SK-N-SH (cell line): ENCODE data around the gene CHST6. TPM values are rescaled to one million over a fixed set of nuclear protein-coding genes. Genes with fewer than 3 reads are reported as not detected.

Experiments used
- CTCF ChIA-PET: fragments of 300-600, 350-600 bp; formaldehyde crosslinking; extraction: SDS; loops from one replicate; lab custom pipeline; 2021; lab: Yijun Ruan, JAX
- POLR2A ChIA-PET: fragments of 350-600 bp; sonication (Branson Sonifier 250); formaldehyde crosslinking; extraction: SDS; loops from one replicate; lab custom pipeline; 2020; ENCODE audit warnings: antibody characterized with exemption, inconsistent platforms; lab: Yijun Ruan, JAX
- DNase-seq: peaks from one replicate; pipeline ENCODE4 v3.0.0; 2012
- H2AFZ ChIP-seq: fragments of 200-600 bp; sonication (generic); 2 replicates; pipeline ENCODE4 v1.8.1; 2016; ENCODE audit warnings: antibody characterized with exemption, mild to moderate bottlenecking, low read depth
- H3F3A ChIP-seq: fragments of 200-600 bp; sonication (generic); replicated peaks from 2 replicates; pipeline ENCODE3; 2016; ENCODE audit warnings: antibody characterized with exemption, mild to moderate bottlenecking; ENCODE audit not compliant: insufficient read depth
- H3K27ac ChIP-seq, 2 experiments: fragments of 200-500 bp in 1 of 2; fragments of 200-600 bp in 1 of 2; sonication (Bioruptor generic) in 1 of 2; sonication (generic), shearing (Covaris generic) in 1 of 2; 2 replicates each; pipeline versions ENCODE4 v1.5.1 to v1.6.1; 2014 to 2016; ENCODE audit warnings: low read depth in 2 of 2, inconsistent platforms in 1 of 2, low read length in 1 of 2, mild to moderate bottlenecking in 1 of 2, mixed read lengths in 1 of 2
- H3K27me3 ChIP-seq: fragments of 200-600 bp; sonication (generic), shearing (Covaris generic); 2 replicates; pipeline ENCODE4 v1.6.1; 2016; ENCODE audit warnings: mixed run types; ENCODE audit not compliant: insufficient read depth
- H3K36me3 ChIP-seq, 2 experiments: fragments of 200-500 bp in 1 of 2; fragments of 200-600 bp in 1 of 2; sonication (Bioruptor generic) in 1 of 2; sonication (generic) in 1 of 2; replicated peaks in 1 of 2; 2 replicates each; pipeline versions ENCODE3 to v1.5.1; 2014 to 2016; ENCODE audit warnings: low read length in 1 of 2, mild to moderate bottlenecking in 1 of 2; ENCODE audit not compliant: insufficient read depth in 2 of 2, control insufficient read depth in 1 of 2
- H3K4me1 ChIP-seq, 2 experiments: fragments of 200-500 bp in 1 of 2; fragments of 200-600 bp in 1 of 2; sonication (Bioruptor generic) in 1 of 2; sonication (generic), shearing (Covaris generic) in 1 of 2; 2 replicates each; pipeline versions ENCODE4 v1.5.1 to v1.6.1; 2014 to 2016; ENCODE audit warnings: low read depth in 1 of 2, low read length in 1 of 2, mixed run types in 1 of 2; ENCODE audit not compliant: insufficient read depth in 2 of 2, control insufficient read depth in 1 of 2
- H3K4me2 ChIP-seq: fragments of 200-600 bp; sonication (generic), shearing (Covaris generic); 2 replicates; pipeline ENCODE4 v1.6.1; 2017; ENCODE audit warnings: mixed run types
- H3K4me3 ChIP-seq, 2 experiments: fragments of 200-500 bp in 1 of 2; fragments of 200-600 bp in 1 of 2; sonication (Bioruptor generic) in 1 of 2; sonication (generic), shearing (Covaris generic) in 1 of 2; 2 replicates each; pipeline versions ENCODE4 v1.5.1 to v1.8.1; 2014 to 2016; ENCODE audit warnings: low read depth in 2 of 2, inconsistent platforms in 1 of 2, low read length in 1 of 2, mild to moderate bottlenecking in 1 of 2, mixed read lengths in 1 of 2, moderate library complexity in 1 of 2
- H3K79me2 ChIP-seq: fragments of 200-600 bp; sonication (generic); 2 replicates; pipeline ENCODE4 v1.8.1; 2017; ENCODE audit warnings: mild to moderate bottlenecking; ENCODE audit not compliant: insufficient read depth
- H3K9ac ChIP-seq: fragments of 200-600 bp; sonication (generic); 2 replicates; pipeline ENCODE4 v1.6.1; 2017; ENCODE audit warnings: mixed run types
- H3K9me2 ChIP-seq: fragments of 200-600 bp; sonication (generic); 2 replicates; pipeline ENCODE4 v1.6.1; 2017; ENCODE audit warnings: mixed run types
- H3K9me3 ChIP-seq: fragments of 200-600 bp; sonication (generic); 2 replicates; pipeline ENCODE4 v1.6.1; 2017; ENCODE audit warnings: mixed run types, mild to moderate bottlenecking, moderate library complexity
- H4K20me1 ChIP-seq: fragments of 200-600 bp; sonication (generic); 2 replicates; pipeline ENCODE4 v1.6.1; 2017; ENCODE audit warnings: mild to moderate bottlenecking, mixed run types; ENCODE audit not compliant: insufficient read depth
- CHD2 ChIP-seq: fragments of 150-350 bp; IDR thresholded peaks from 2 replicates; pipeline ENCODE4 v1.6.1; 2018; ENCODE audit warnings: low read length; ENCODE audit not compliant: partially characterized antibody
- ELF1 ChIP-seq: IDR thresholded peaks from 2 replicates; pipeline ENCODE4 v1.4.0; 2012
- EP300 ChIP-seq, 2 experiments: IDR thresholded peaks; 2 replicates each; pipeline versions ENCODE4 v1.4.0 to v1.6.1; 2012; ENCODE audit warnings: borderline replicate concordance in 1 of 2, low read depth in 1 of 2, low read length in 1 of 2
- EZH2phosphoT487 ChIP-seq: fragments of 200-600 bp; sonication (generic); IDR thresholded peaks from 2 replicates; pipeline ENCODE4 v1.6.1; 2017; ENCODE audit warnings: low read depth, mixed run types, mild to moderate bottlenecking, antibody characterized with exemption, moderate library complexity, borderline replicate concordance
- FOSL2 ChIP-seq: IDR thresholded peaks from 2 replicates; pipeline ENCODE4 v1.4.0; 2012; ENCODE audit warnings: low read depth, mild to moderate bottlenecking, moderate library complexity, borderline replicate concordance
- FOXJ3 ChIP-seq: sonication (generic); formaldehyde crosslinking; IDR thresholded peaks from 2 replicates; pipeline ENCODE4 v1.5.1; 2020; ENCODE audit warnings: mild to moderate bottlenecking, missing genetic modification reagents
- FOXM1 ChIP-seq: IDR thresholded peaks from 2 replicates; pipeline ENCODE4 v1.4.0; 2012; ENCODE audit warnings: low read depth, mild to moderate bottlenecking
- MEF2A ChIP-seq: IDR thresholded peaks from 2 replicates; pipeline ENCODE4 v1.4.0; 2012; ENCODE audit warnings: low read depth, borderline replicate concordance
- MXI1 ChIP-seq: IDR thresholded peaks from 2 replicates; pipeline ENCODE4 v1.6.1; 2012; ENCODE audit warnings: mild to moderate bottlenecking, low read depth, low read length, improper control_type of control experiment
- NFIC ChIP-seq: IDR thresholded peaks from 2 replicates; pipeline ENCODE4 v1.4.0; 2012; ENCODE audit warnings: borderline replicate concordance
- RAD21 ChIP-seq: IDR thresholded peaks from 2 replicates; pipeline ENCODE4 v1.6.1; 2012; ENCODE audit warnings: mild to moderate bottlenecking, low read length
- RFX5 ChIP-seq: IDR thresholded peaks from 2 replicates; pipeline ENCODE4 v1.6.1; 2012; ENCODE audit warnings: mild to moderate bottlenecking, improper control_type of control experiment, low read length
- RXRA ChIP-seq: IDR thresholded peaks from 2 replicates; pipeline ENCODE4 v1.4.0; 2012; ENCODE audit warnings: low read depth, mild to moderate bottlenecking, borderline replicate concordance
- TCF12 ChIP-seq: IDR thresholded peaks from 2 replicates; pipeline ENCODE4 v1.4.0; 2012
- TEAD4 ChIP-seq: IDR thresholded peaks from 2 replicates; pipeline ENCODE4 v1.4.0; 2012; ENCODE audit warnings: mild to moderate bottlenecking, borderline replicate concordance; ENCODE audit not compliant: insufficient read depth
- YY1 ChIP-seq: IDR thresholded peaks from 2 replicates; pipeline ENCODE4 v1.4.0; 2012; ENCODE audit warnings: low read depth, mild to moderate bottlenecking
- WGBS: methylation state at CpG from one replicate; pipeline ENCODE4 v1.1.6; 2017; ENCODE audit warnings: low lambda C conversion rate; 5-methylcytosine and 5-hydroxymethylcytosine counted together
- polyA plus RNA-seq, 3 experiments: library from polyadenylated mRNA; depleted of rRNA; stranded (reverse); fragments of >200 nt; gene quantifications; 2 replicates each; pipeline ENCODE4 v1.2.3, GENCODE V29; 2012
- TF ChIP-seq, protein P1 (sequence below): IDR thresholded peaks from 2 replicates; pipeline ENCODE4 v1.4.0; 2012; ENCODE audit warnings: low read depth
- TF ChIP-seq, protein P2 (sequence below): fragments of 150-350 bp; IDR thresholded peaks from 2 replicates; pipeline ENCODE4 v1.6.1; 2017; ENCODE audit warnings: antibody characterized with exemption, low read length, low read depth, borderline replicate concordance
- TF ChIP-seq, protein P3 (sequence below): IDR thresholded peaks from 2 replicates; pipeline ENCODE4; 2012

The CHST6 gene
- polyA plus RNA-seq, 1 of the 3 experiments (the other 2 are of a cell fraction) = 0.30 TPM

DNA sequence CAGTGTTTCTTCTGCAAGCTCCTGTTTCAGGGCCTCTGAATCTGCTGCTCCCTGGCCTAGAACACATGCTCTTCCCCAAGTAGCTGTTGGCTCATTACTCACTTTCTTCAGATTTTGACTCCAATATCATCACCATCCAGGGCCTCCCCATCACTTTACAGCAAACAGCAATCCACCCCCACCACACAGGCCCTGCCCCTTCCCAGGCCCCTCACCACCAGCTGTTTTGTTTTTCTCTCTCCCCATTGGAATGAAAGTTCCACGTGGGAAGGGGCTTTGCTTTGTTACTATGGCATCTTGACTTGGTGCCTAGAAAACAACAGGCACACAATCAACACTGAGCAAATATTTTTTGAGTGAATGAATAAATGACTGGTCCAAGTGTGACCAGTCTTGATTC, 34.8 kb downstream of the CHST6 start:
- Histone ChIP-seq H3F3A (peaks cover 2% of the 10 kb centered on the region), H3K4me3 (no peak overlapping the region), H3K9me3 (no peaks in the 10 kb centered on the region), H3K9me2 (no peaks in the 10 kb centered on the region), H3K36me3 (no peaks in the 10 kb centered on the region), H3K27ac (peak overlapping the region in 1 of 2 experiments; percentile 3; a peak in 1 of 4 replicates), H3K79me2 (peaks cover 85% of the 10 kb centered on the region), H3K27me3 (no peaks in the 10 kb centered on the region), H4K20me1 (peaks cover 46% of the 10 kb centered on the region), H3K9ac (no peak overlapping the region), H3K4me2 (no peak overlapping the region), H2AFZ (no peak overlapping the region), H3K4me1 (peaks cover 0 to 18% of the 10 kb centered on the region in 2 experiments; a peak in 3 of 4 replicates)
- ChIA-PET POLR2A (no interaction called here), CTCF (no interaction called here)
- DNase-seq = no peak
- 73% methylated on average over 1 of the region's 1 CpG for WGBS
- no peak for TF ChIP-seq CHD2
- TF ChIP-seq EP300 (IDR thresholded peaks at IDR 0.05; ENCODE audit: borderline replicate concordance in 1 of 2, low read depth in 1 of 2, low read length in 1 of 2) = no peak
- TF ChIP-seq RXRA = no peak
- TF ChIP-seq EZH2phosphoT487 = no peak
- no peak for TF ChIP-seq ELF1
- no peak for TF ChIP-seq FOXM1

- no peaks in the 10 kb centered on the region for H3F3A ChIP-seq
- peaks cover 47% of the 10 kb centered on the region for H4K20me1 ChIP-seq
- H2AFZ ChIP-seq = no peak overlapping the region
- 95% methylated on average over 4 of the region's 4 CpGs for WGBS
- DNase-seq = no peak
- H3K79me2 ChIP-seq = peaks cover 91% of the 10 kb centered on the region
- no peak overlapping the region for H3K4me2 ChIP-seq
- H3K9ac ChIP-seq = no peak overlapping the region
- H3K4me1 ChIP-seq = peaks cover 0 to 18% of the 10 kb centered on the region in 2 experiments; a peak in 3 of 4 replicates
- H3K4me3 ChIP-seq = no peak overlapping the region
- TF ChIP-seq NFIC (no peak), FOXM1 (no peak), TCF12 (no peak), EP300 (IDR thresholded peaks at IDR 0.05; ENCODE audit: borderline replicate concordance in 1 of 2, low read depth in 1 of 2, low read length in 1 of 2) (no peak), EZH2phosphoT487 (no peak), CHD2 (no peak), MXI1 (no peak), FOSL2 (no peak)
- TF ChIP-seq, protein P1, sequence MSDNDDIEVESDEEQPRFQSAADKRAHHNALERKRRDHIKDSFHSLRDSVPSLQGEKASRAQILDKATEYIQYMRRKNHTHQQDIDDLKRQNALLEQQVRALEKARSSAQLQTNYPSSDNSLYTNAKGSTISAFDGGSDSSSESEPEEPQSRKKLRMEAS = no peak
- ChIA-PET CTCF (interaction anchor here (0.8 kb wide), 1 partner anchor 260 kb away, joined by 3 read pairs; no protein-coding TSS in a partner anchor), POLR2A (no interaction called here)
- no peak overlapping the region for H3K27ac ChIP-seq
- no peaks in the 10 kb centered on the region for H3K27me3 ChIP-seq
- H3K9me2 ChIP-seq = no peaks in the 10 kb centered on the region
- no peaks in the 10 kb centered on the region for H3K9me3 ChIP-seq
- H3K36me3 ChIP-seq = no peaks in the 10 kb centered on the region
These were observed 35.5 kb downstream of the CHST6 start for GRCh38 chr16:75459691-75460090.

DNA sequence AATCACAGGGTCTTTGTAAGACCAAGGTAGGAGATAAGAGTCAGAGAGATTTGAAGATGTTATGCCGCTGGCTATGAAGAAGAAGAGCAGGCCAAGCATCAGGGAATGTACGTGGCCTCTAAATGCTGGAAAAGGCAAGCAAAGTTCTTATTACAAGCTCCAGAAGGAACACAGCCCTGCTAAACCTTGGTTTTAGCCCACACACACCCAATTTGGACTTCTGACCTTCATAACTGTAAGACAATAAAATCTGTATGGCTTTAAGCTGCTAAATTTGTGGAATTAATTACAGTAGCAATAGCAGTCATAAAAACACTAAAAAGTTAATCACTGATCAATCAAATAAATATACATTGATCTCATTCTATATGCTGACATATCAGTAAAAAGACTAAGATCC, 36.8 kb downstream of the CHST6 start:
- POLR2A ChIA-PET = no interaction called here

More for the DNA sequence above, 36.8 kb downstream of the CHST6 start:
- H3K9ac ChIP-seq = no peak overlapping the region
- no peak overlapping the region for H3K27ac ChIP-seq
- CTCF ChIA-PET = interaction anchor here (1.3 to 2.0 kb wide), 2 partner anchors 25 to 259 kb away, joined by 4 to 7 read pairs; partner anchors contain the start of gene CFDP1
- H3K4me1 ChIP-seq = peaks cover 0 to 24% of the 10 kb centered on the region in 2 experiments; a peak in 3 of 4 replicates
- TF ChIP-seq TEAD4 (no peak), RFX5 (no peak), FOXJ3 (no peak), YY1 (no peak), MEF2A (no peak), RAD21 (no peak)
- TF ChIP-seq, protein P2, sequence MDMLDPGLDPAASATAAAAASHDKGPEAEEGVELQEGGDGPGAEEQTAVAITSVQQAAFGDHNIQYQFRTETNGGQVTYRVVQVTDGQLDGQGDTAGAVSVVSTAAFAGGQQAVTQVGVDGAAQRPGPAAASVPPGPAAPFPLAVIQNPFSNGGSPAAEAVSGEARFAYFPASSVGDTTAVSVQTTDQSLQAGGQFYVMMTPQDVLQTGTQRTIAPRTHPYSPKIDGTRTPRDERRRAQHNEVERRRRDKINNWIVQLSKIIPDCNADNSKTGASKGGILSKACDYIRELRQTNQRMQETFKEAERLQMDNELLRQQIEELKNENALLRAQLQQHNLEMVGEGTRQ = no peak
- TF ChIP-seq, protein P3, sequence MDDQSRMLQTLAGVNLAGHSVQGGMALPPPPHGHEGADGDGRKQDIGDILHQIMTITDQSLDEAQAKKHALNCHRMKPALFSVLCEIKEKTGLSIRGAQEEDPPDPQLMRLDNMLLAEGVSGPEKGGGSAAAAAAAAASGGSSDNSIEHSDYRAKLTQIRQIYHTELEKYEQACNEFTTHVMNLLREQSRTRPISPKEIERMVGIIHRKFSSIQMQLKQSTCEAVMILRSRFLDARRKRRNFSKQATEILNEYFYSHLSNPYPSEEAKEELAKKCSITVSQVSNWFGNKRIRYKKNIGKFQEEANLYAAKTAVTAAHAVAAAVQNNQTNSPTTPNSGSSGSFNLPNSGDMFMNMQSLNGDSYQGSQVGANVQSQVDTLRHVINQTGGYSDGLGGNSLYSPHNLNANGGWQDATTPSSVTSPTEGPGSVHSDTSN = no peak
- no peaks in the 10 kb centered on the region for H3K9me3 ChIP-seq
- no peak overlapping the region for H2AFZ ChIP-seq
- H3K79me2 ChIP-seq = peaks cover 97% of the 10 kb centered on the region
- H3K9me2 ChIP-seq = no peaks in the 10 kb centered on the region
- no peaks in the 10 kb centered on the region for H3K27me3 ChIP-seq
- no peaks in the 10 kb centered on the region for H3K36me3 ChIP-seq
- peaks cover 54% of the 10 kb centered on the region for H4K20me1 ChIP-seq
- DNase-seq = no peak
- H3F3A ChIP-seq = no peaks in the 10 kb centered on the region
- 96% methylated on average over 2 of the region's 2 CpGs for WGBS
- H3K4me3 ChIP-seq = no peak overlapping the region
- no peak overlapping the region for H3K4me2 ChIP-seq
